GM21619 (cell line): ENCODE results near the gene ULK3.
A peak's percentile ranks its signal among the peaks of the same experiment; 100 is the strongest.

Experiments used
- ATAC-seq: cut with Tn5 transposase; IDR thresholded peaks from one replicate; pipeline ENCODE4 v1.9.1; 2021; ENCODE audit not compliant: unreplicated experiment

The ULK3 gene

DNA sequence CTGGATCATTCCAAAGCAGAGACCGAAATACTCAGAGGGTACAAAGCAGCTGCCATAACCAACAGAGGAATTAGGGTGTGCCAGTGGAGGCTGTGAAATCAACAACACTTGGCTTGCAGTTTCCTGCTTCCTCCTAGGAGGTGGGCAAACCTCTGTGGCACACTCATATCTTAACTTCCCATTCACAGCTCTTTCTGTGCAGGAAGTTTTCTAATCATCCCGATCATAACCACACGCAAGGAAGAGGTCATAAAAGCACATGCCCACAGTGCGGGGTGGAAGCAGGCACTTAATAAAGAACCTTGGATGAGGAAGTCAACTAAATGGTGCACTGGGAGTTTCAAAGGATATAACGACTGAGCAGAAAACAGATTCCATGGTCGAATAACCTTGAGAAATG lies 25.1 kb upstream of the ULK3 start:
- ATAC-seq: no peak

- no peak for ATAC-seq
Observed at GRCh38 chr15:74867466-74868038, 24.6 kb upstream of the ULK3 start.

DNA sequence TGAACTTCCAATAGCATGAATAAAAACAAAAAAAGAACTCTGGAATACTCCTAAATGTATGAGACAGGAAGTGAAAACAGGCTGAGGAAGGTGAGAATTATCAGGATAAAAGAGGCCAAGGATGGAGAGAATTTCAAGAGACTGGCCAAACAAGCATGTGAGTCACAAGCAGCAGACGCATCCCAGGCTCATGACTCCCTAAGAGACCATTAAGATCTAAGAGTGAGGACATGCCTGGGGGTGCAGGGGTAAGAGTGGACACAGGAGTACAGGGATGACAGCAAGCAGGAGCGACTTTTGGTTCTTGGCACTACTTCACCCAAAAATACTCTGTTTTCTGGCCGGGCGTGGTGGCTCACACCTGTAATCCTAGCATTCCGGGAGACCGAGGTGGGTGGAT lies 23.1 kb upstream of the ULK3 start:
- no peak for ATAC-seq

DNA sequence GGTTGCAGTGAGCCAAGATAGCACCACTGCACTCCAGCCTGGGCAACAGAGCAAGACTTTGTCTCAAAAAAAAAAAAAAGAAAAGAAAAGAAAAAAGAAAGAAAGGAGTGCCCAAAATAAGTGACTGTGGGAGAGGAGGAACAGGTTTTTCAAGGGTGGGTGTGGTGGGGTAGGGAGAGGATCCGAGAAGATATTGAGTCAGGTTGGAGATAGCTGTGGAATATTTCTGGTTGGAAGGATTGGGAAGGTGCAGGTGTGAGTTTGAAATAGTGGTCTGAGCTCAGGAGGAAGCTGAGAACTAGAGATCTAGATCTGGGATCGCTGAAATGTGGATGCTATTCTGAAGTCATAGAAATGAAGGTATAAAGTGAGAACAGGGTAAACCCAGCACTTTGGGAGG lies 22.4 kb upstream of the ULK3 start:
- ATAC-seq: no peak

DNA sequence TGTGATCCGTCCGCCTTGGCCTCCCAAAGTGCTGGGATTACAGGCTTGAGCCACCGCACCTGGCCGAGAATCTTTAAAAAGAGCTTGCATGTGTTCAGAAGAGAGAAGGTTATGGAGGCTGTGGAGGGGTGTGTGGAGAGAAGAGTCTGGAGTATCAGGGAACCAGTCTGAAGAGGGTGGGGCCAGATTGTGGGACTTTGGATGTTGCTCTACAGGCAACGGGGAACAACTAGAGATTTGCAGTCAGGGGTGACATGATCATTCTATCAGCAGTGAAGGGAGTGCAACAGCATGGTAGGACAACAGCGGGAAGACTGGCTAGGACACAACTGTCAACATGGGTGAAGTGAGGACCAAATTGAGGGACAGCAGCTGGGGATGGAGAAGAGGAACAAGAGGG lies 21.3 kb upstream of the ULK3 start:
- no peak for ATAC-seq

GRCh38 chr15:74863239-74864056 lies 20.5 kb upstream of the ULK3 start:
- ATAC-seq: no peak

GRCh38 chr15:74858369-74858740 lies 15.4 kb upstream of the ULK3 start:
- ATAC-seq: no peak

DNA sequence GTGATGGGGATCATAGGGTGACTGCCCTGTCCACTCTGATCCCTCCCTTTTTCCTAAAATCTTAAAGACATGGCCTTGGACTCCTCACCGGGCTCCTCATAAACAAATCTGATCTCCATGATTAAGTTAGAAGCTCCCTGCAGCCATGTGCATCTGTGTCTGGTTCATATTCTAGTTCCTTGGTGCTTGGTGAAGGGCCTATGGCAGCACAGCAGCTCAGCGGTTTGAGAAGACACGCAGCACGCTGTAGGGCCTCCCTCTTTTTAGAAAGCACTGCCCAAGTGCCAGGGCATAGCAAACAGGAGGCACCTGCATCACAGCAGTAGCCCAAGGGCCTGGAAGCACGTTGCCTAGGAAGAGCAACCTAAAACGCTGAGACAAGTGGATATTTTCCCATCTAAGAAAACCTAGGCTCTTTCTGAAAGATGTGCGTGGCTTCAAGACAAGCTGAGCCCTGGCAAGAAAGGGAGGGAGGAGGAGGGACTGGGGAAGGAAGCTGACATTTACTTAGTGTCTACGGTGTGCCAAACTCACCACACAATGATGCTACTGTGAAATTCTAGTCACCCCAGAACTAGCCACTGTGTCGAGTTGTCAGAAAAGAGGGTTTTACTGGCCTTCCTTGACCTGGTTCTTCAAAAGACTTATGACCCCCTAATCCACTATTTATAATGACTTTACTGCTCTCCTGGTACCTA lies 14.9 kb upstream of the ULK3 start:
- ATAC-seq: peak; percentile 15

GRCh38 chr15:74857082-74857655 lies 14.2 kb upstream of the ULK3 start:
- ATAC-seq: peak; percentile 84

GRCh38 chr15:74856537-74856936 lies 13.6 kb upstream of the ULK3 start:
- ATAC-seq: no peak

DNA sequence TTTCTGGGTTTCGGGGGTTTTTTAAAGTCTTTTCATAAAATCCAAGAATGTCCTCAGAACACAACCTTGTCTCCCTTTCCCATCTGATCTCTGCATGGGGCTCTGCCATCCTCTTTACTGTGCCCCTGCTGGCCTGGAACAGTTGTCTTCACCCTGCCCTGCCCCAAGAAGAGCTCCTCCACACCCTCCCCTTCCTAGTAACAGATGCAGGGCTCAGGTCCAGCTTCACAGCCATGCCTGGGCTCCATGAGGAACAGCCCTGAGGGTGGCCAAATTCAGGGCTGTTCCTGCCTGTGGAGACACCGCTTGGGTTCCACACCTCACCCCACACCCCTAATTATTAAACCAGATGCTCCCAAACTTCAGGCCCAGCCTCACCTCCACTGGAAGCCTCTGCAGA lies 12.9 kb upstream of the ULK3 start:
- ATAC-seq: no peak

DNA sequence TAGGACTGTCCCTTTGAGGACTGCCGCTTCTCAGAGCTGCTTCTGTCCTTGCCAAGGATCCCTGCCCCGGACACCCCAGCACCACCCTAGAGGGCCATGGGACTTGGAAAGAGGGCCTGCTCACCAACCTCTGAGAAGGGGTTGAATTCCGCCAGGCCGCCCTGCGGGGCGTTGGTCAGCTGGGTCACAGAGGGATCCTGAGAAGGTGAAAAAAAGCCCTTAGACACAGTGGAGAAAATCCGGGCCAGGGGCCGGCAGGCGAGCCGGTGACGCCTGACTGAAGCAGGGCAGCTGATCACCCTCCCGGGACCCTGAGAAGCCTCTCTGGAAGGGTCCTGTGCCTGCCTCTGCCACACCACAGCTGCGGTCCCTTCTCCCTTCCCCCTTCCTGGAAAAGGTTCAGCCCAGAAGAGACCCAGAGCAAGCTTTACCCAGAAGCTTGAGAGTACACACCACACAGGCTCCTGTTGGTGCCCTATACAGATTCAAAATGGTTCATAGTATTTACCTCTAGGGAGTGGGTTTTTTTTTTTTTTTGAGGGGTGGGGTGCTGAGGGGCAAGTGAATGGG lies 11.6 kb upstream of the ULK3 start:
- ATAC-seq: no peak

DNA sequence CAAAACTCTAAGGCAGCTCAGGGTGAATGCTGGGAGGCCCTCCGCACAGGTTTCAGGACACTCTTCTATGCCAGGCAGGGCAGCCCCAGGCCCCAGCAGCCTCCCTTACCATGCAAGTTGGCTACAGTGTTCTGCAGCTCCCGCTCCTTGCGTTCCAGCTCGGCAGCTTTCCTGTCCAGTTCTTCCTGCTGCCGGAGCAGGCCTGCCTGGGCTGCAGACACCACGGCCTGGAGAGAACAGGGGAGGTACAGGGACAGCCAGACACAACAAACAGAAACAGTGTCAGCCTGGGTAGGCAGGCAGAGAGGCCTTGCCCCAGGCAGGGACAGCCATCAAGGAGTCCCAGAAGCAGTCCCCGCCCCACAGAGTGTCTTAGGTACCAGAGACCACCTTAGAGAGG lies 9.0 kb upstream of the ULK3 start:
- ATAC-seq: no peak

DNA sequence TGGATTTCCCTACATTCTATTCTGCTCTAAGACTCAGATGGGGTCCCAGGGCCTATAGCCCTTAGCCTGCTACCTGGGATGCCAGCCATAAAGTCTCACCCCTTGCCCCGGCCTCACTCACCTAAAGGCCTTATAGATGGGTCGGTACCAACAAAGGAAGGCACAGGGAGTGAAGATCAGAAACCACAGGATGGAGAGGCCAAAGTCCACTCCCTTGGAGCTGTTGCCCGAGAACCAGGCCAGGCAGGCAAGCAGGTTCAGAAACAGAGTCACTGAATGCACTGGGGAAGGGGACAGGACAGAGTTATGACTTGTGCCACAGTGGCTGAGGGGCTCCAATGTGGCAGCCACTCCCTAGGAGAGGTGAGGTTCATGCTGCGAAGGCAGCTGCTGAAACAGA lies 7.4 kb upstream of the ULK3 start:
- ATAC-seq: no peak

- no peak for ATAC-seq
Observed at GRCh38 chr15:74847432-74847831, 4.5 kb upstream of the ULK3 start.

- no peak for ATAC-seq
Observed at GRCh38 chr15:74845581-74845980, 2.6 kb upstream of the ULK3 start.

DNA sequence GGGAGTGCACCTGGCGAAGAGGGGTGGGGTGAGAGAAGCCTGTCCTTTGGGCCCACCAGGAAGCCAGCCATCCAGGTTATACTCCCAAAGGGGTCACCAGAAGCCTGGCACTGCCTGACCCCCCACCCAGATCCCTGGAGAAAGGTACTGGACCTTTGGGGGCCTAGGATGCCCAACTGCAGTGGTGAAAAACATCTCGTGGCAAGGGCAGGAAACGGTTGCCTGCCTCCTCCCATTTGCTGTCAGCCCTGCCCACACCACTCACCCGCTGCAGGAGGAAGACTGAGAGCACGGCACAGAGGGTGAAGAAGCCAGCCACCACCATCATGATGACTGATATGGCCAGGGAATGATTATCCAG lies 2.2 kb upstream of the ULK3 start:
- ATAC-seq: no peak

DNA sequence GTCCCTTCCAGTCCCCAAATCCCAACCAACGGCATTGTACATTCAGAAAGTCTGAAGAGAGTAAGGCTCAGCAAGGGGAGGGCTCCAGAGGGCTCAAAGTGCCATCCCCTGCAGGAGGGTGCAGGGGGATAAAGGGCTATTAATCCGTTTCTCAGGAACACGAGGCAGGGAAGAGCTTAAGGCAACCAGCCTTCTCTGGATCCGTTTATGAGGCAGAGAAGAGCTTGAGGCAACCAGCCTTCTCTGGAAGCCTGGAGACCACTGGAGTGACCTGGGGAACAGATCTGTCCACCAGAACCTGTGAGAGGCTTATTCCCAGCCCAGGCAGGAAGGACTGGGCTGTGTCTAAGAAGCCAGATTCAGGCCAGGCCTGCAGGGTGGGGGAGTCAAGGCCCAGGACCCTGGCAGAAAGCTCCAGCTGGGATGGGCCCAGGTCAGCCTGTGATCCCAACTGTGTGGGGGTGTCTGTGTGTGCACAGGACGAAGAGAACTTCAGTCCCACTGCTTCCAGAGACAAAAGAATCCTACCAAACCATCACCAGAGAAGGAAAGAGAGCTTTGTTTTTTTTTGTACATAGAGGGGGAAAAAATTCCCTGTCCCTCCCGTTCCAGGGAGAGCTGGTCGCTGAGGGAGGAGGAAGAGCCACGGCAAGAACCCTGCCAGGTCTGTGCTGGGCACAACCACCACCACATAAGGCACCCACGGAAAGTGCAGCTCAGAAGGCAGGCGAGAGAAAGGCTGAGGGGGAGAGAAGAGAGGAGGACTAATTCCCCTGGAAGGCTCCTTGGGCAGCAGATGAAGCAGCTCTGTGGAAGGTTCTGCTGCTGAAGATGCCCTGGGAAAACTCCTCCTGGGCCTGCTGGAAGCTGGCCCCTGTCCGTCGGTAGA lies 1.6 kb upstream of the ULK3 start:
- ATAC-seq: no peak

- ATAC-seq: no peak
Observed at GRCh38 chr15:74843891-74844299, 939 bp upstream of the ULK3 start.

DNA sequence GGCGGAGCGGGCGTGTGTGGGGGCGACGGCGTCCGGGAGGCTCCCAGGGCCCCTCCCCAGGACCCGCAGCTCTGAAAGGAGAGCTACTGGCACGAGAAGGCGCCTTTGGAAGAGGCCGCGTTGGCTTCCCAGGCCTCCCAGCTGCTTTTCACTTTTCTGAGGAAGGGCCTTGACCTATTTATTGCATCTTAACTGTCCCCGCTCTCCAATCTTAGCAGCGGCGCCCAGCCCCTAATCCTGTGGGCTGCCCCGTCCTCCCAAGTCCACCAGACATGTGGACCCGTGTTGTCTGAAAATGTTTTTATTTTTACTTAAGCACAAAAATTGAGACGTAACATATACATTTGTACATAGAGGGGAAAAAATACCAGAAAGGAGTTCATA lies 481 bp upstream of the ULK3 start:
- ATAC-seq: no peak

- ATAC-seq: no peak
Observed at GRCh38 chr15:74841891-74842373, 1.0 kb downstream of the ULK3 start.
